Calu3 (cell line): ENCODE results near the gene SIAH2. TPM values are rescaled to one million over a fixed set of nuclear protein-coding genes. Genes with fewer than 3 reads are reported as not detected.

Experiments
- BruUV-seq: library from RNA; stranded (reverse); fragments of 400-500 nt; replicated peaks from 2 replicates; lab custom pipeline; 2021; lab: Mats Ljungman, UMichigan
- CTCF ChIA-PET: fragments of 300-600 bp; sonication (Branson Sonifier 250); formaldehyde crosslinking; loops from one replicate; lab custom pipeline; 2022; ENCODE audit warnings: antibody characterized with exemption; lab: Charles Lee
- DNase-seq: peaks from one replicate; pipeline ENCODE4 v3.0.0; 2022
- H3K27ac Mint-ChIP-seq: one replicate; pipeline ENCODE4 v1.8.0; 2022; ENCODE audit warnings: mixed read lengths; ENCODE audit not compliant: unreplicated experiment
- H3K27me3 Mint-ChIP-seq: one replicate; pipeline ENCODE4 v1.8.0; 2022; ENCODE audit warnings: mixed read lengths; ENCODE audit not compliant: unreplicated experiment
- H3K36me3 Mint-ChIP-seq: one replicate; pipeline ENCODE4 v1.8.0; 2022; ENCODE audit warnings: mild to moderate bottlenecking, moderate library complexity, mixed read lengths; ENCODE audit not compliant: insufficient read depth, unreplicated experiment
- H3K4me1 Mint-ChIP-seq: one replicate; pipeline ENCODE4 v1.8.0; 2022; ENCODE audit warnings: mild to moderate bottlenecking, low read depth, mixed read lengths; ENCODE audit not compliant: unreplicated experiment
- H3K4me3 Mint-ChIP-seq: one replicate; pipeline ENCODE4 v1.8.0; 2022; ENCODE audit warnings: mild to moderate bottlenecking, low read depth, moderate library complexity, mixed read lengths; ENCODE audit not compliant: unreplicated experiment
- H3K9me3 Mint-ChIP-seq: one replicate; pipeline ENCODE4 v1.8.0; 2022; ENCODE audit warnings: low read depth, mixed read lengths; ENCODE audit not compliant: unreplicated experiment
- intact Hi-C: fragments of 100-400 bp; cut with micrococcal nuclease; formaldehyde crosslinking; loops from one replicate; pipeline ENCODE4 v1.10.0; 2022; ENCODE audit not compliant: unreplicated experiment
- total RNA-seq: library from RNA; stranded (reverse); gene quantifications from 2 replicates; pipeline ENCODE4 v1.2.3, GENCODE V29; 2022
- TF ChIP-seq, protein P1 (sequence below): fragments of 200-600 bp; IDR thresholded peaks from one replicate; pipeline ENCODE4 v1.8.0; 2022; ENCODE audit warnings: antibody characterized with exemption; ENCODE audit not compliant: unreplicated experiment

SIAH2 gene
- total RNA-seq, 1 experiment from 2014 or later: 33.6 TPM

GRCh38 chr3:150766742-150767141, 3.8 kb upstream of the SIAH2 start:
- Mint-ChIP-seq H3K4me1 (peaks cover 48% of the 10 kb centered on the region), H3K4me3 (no peak overlapping the region), H3K9me3 (no peaks in the 10 kb centered on the region), H3K36me3 (peaks cover 23% of the 10 kb centered on the region), H3K27ac (no peak overlapping the region), H3K27me3 (no peaks in the 10 kb centered on the region)
- no TSS peak for BruUV-seq
- intact Hi-C loops: no loop called here
- no peak for DNase-seq
- TF ChIP-seq, protein P1, sequence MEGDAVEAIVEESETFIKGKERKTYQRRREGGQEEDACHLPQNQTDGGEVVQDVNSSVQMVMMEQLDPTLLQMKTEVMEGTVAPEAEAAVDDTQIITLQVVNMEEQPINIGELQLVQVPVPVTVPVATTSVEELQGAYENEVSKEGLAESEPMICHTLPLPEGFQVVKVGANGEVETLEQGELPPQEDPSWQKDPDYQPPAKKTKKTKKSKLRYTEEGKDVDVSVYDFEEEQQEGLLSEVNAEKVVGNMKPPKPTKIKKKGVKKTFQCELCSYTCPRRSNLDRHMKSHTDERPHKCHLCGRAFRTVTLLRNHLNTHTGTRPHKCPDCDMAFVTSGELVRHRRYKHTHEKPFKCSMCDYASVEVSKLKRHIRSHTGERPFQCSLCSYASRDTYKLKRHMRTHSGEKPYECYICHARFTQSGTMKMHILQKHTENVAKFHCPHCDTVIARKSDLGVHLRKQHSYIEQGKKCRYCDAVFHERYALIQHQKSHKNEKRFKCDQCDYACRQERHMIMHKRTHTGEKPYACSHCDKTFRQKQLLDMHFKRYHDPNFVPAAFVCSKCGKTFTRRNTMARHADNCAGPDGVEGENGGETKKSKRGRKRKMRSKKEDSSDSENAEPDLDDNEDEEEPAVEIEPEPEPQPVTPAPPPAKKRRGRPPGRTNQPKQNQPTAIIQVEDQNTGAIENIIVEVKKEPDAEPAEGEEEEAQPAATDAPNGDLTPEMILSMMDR: no peak
- CTCF ChIA-PET: interaction anchor here (0.7 to 1.0 kb wide), 3 partner anchors 11 to 1500 kb away, joined by 3 to 4 read pairs (median 4); no protein-coding TSS in a partner anchor

- CTCF ChIA-PET: interaction anchor here (0.7 to 1.0 kb wide), 3 partner anchors 11 to 1501 kb away, joined by 3 to 4 read pairs (median 4); no protein-coding TSS in a partner anchor
- intact Hi-C loops: no loop called here
- no TSS peak for BruUV-seq
- no peak for DNase-seq
- Mint-ChIP-seq H3K27ac (no peak overlapping the region), H3K9me3 (no peaks in the 10 kb centered on the region), H3K36me3 (peaks cover 29% of the 10 kb centered on the region), H3K27me3 (no peaks in the 10 kb centered on the region), H3K4me1 (peaks cover 43% of the 10 kb centered on the region), H3K4me3 (no peak overlapping the region)
- TF ChIP-seq, protein P1: no peak
Observed at GRCh38 chr3:150765949-150766720, 3.2 kb upstream of the SIAH2 start.

DNA sequence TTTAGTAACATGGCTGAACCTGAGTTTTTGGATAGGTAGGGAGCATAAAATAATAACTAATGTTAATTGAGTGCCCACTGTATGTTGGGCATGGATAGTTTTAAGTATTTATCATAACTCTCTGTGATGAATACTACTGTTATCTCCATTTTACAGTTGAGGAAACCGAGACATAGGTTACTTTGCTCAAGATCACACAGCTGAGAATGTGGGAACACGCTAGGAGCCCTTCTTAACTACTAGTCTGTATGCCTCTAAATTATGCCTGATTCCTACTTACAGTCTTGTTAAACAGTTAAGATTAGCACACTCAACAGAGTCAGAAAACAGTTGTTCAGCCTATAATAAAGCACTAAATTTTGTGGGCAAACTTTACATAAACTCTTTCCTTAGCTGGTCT, 2.0 kb upstream of the SIAH2 start:
- CTCF ChIA-PET: interaction anchor here (1.4 kb wide), 1 partner anchor 40 kb away, joined by 7 read pairs; no protein-coding TSS in a partner anchor
- Mint-ChIP-seq H3K27me3 (no peaks in the 10 kb centered on the region), H3K9me3 (no peaks in the 10 kb centered on the region), H3K36me3 (peaks cover 40% of the 10 kb centered on the region), H3K4me1 (peaks cover 37% of the 10 kb centered on the region), H3K4me3 (peak overlapping the region; percentile 88), H3K27ac (no peak overlapping the region)
- no peak for DNase-seq
- intact Hi-C loops: loop anchor here (5.0 kb wide), 2 partner anchors 163 to 218 kb away; partner anchors contain the start of genes EIF2A, SELENOT and SERP1
- TF ChIP-seq, protein P1: no peak
- BruUV-seq: no TSS peak

GRCh38 chr3:150764566-150764965, 1.6 kb upstream of the SIAH2 start:
- CTCF ChIA-PET: interaction anchor here (0.7 to 2.4 kb wide), 4 partner anchors 13 to 220 kb away, joined by 3 to 12 read pairs (median 9); no protein-coding TSS in a partner anchor
- TF ChIP-seq, protein P1: no peak
- intact Hi-C loops: loop anchor here (5.0 kb wide), 2 partner anchors 162 to 217 kb away; partner anchors contain the start of genes EIF2A, SELENOT and SERP1
- H3K4me3 Mint-ChIP-seq: peak overlapping the region; percentile 88
- H3K9me3 Mint-ChIP-seq: no peaks in the 10 kb centered on the region
- H3K27ac Mint-ChIP-seq: no peak overlapping the region
- no peak for DNase-seq
- H3K27me3 Mint-ChIP-seq: no peaks in the 10 kb centered on the region
- peaks cover 40% of the 10 kb centered on the region for H3K36me3 Mint-ChIP-seq
- BruUV-seq: no TSS peak
- H3K4me1 Mint-ChIP-seq: peaks cover 39% of the 10 kb centered on the region
